HepG2 (cell line): ENCODE measurements around the gene TRIO. TPM values are rescaled to one million over a fixed set of nuclear protein-coding genes. Genes with fewer than 3 reads are reported as not detected.

Experiments
- ATAC-seq: fragments of 200-7000 bp; cut with Tn5 transposase; 3 replicates; pipeline ENCODE4 v1.9.1; 2020; ENCODE audit warnings: mild to moderate bottlenecking, moderate library complexity
- BruUV-seq: library from RNA; stranded (reverse); fragments of 400-500 nt; replicated peaks from 2 replicates; lab custom pipeline; 2021; lab: Mats Ljungman, UMichigan
- CTCF ChIA-PET: fragments of 300-600 bp; formaldehyde crosslinking; extraction: SDS; loops from one replicate; lab custom pipeline; 2021; ENCODE audit warnings: low total read pairs, inconsistent platforms, low intra/inter-chr PET ratio; lab: Yijun Ruan, JAX
- POLR2A ChIA-PET: fragments of 350-600 bp; sonication (Branson Sonifier 250); formaldehyde crosslinking; loops from one replicate; lab custom pipeline; 2020; ENCODE audit warnings: antibody characterized with exemption, inconsistent platforms; lab: Yijun Ruan, JAX
- DNase-seq: peaks from one replicate; pipeline ENCODE4 v3.0.0-alpha.2; 2015; ENCODE audit warnings: low spot score
- FAIRE-seq: peaks from 3 replicates; lab custom pipeline; 2011; peaks lifted over from hg19 to GRCh38; lab: Jason Lieb, UNC
- H2AFZ ChIP-seq: one replicate; pipeline ENCODE4 v1.6.1; 2011; ENCODE audit warnings: low read length, inconsistent platforms
- H3K27ac ChIP-seq: fragments of 300-600 bp; 3 replicates; pipeline ENCODE4 v1.8.0; 2011; ENCODE audit warnings: mixed run types, mild to moderate bottlenecking, mixed read lengths, low read length, inconsistent platforms; ENCODE audit not compliant: insufficient read depth; ENCODE audit errors: extremely low read length
- H3K27me3 ChIP-seq, 2 experiments: fragments of 200-600 bp in 1 of 2; 2 replicates in 1 of 2; 3 replicates in 1 of 2; pipeline versions ENCODE4 v1.6.0 to v1.8.0; 2011; ENCODE audit warnings: low read length in 2 of 2, mild to moderate bottlenecking in 2 of 2, moderate library complexity in 2 of 2, inconsistent platforms in 1 of 2; ENCODE audit not compliant: insufficient read depth in 2 of 2, control insufficient read depth in 1 of 2
- H3K36me3 ChIP-seq, 2 experiments: fragments of 200-600 bp in 1 of 2; replicated peaks in 1 of 2; 2 replicates in 1 of 2; 3 replicates in 1 of 2; pipeline versions ENCODE4 v1.5.1 to v1.8.0; 2011; ENCODE audit warnings: low read length in 2 of 2, inconsistent platforms in 1 of 2; ENCODE audit not compliant: insufficient read depth in 2 of 2, control insufficient read depth in 1 of 2
- H3K4me1 ChIP-seq: 2 replicates; pipeline ENCODE4 v1.5.1; 2012; ENCODE audit warnings: low read length, inconsistent platforms; ENCODE audit not compliant: insufficient read depth
- H3K4me2 ChIP-seq: 2 replicates; pipeline ENCODE4 v1.6.0; 2011; ENCODE audit warnings: low read depth, low read length, inconsistent platforms
- H3K4me3 ChIP-seq, 3 experiments: fragments of 200-600 bp in 1 of 3; sonication (generic), shearing (Covaris generic) in 1 of 3; replicated peaks in 1 of 3; 2 replicates each; pipeline ENCODE4 v1.5.1; 2011 to 2016; ENCODE audit warnings: low read length in 3 of 3, inconsistent platforms in 2 of 3, low read depth in 2 of 3, mild to moderate bottlenecking in 2 of 3, control low read depth in 1 of 3, mixed read lengths in 1 of 3; ENCODE audit not compliant: insufficient read depth in 1 of 3
- H3K79me2 ChIP-seq: one replicate; pipeline ENCODE4 v1.6.1; 2011; ENCODE audit warnings: low read length, inconsistent platforms; ENCODE audit not compliant: insufficient read depth
- H3K9ac ChIP-seq: 2 replicates; pipeline ENCODE4 v1.6.0; 2011; ENCODE audit warnings: mild to moderate bottlenecking, low read depth, low read length, inconsistent platforms; ENCODE audit not compliant: insufficient read depth
- H3K9me3 ChIP-seq: 2 replicates; pipeline ENCODE4 v1.5.1; 2012; ENCODE audit warnings: mild to moderate bottlenecking, low read length
- H4K20me1 ChIP-seq: 2 replicates; pipeline ENCODE4 v1.6.0; 2011; ENCODE audit warnings: inconsistent platforms, mild to moderate bottlenecking, low read length, moderate library complexity; ENCODE audit not compliant: insufficient read depth
- ELF4 ChIP-seq: sonication (generic); formaldehyde crosslinking; IDR thresholded peaks from 2 replicates; pipeline ENCODE4 v1.5.0; 2020; ENCODE audit warnings: missing genetic modification reagents, mild to moderate bottlenecking, moderate library complexity, borderline replicate concordance
- MXD4 ChIP-seq: IDR thresholded peaks from 2 replicates; pipeline ENCODE4 v1.6.1; 2016; ENCODE audit warnings: mild to moderate bottlenecking, missing biosample characterization, missing genetic modification reagents
- ZNF44 ChIP-seq: sonication (generic); formaldehyde crosslinking; IDR thresholded peaks from 2 replicates; pipeline ENCODE4 v1.5.1; 2020; ENCODE audit warnings: mild to moderate bottlenecking, missing genetic modification reagents
- ZNF749 ChIP-seq: sonication (generic); formaldehyde crosslinking; IDR thresholded peaks from 2 replicates; pipeline ENCODE4 v1.8.0; 2022; ENCODE audit warnings: mild to moderate bottlenecking, missing genetic modification reagents, moderate library complexity, borderline replicate concordance
- ZSCAN9 ChIP-seq: IDR thresholded peaks from 2 replicates; pipeline ENCODE4 v1.6.1; 2016; ENCODE audit warnings: borderline replicate concordance
- WGBS: methylation state at CpG from one replicate; pipeline ENCODE4 v1.1.6; 2017; ENCODE audit warnings: low lambda C conversion rate; 5-methylcytosine and 5-hydroxymethylcytosine counted together
- in situ Hi-C: cut with HindIII; loops from 2 replicates; pipeline ENCODE4 v1.10.0; 2017; ENCODE audit warnings: low pct_unique_long_range_greater_than_20kb; ENCODE audit not compliant: extremely low pct_ligation_motif_present
- intact Hi-C: fragments of 100-400 bp; cut with micrococcal nuclease; formaldehyde crosslinking; loops from one replicate; pipeline ENCODE4 v1.10.0; 2022; ENCODE audit not compliant: unreplicated experiment
- polyA plus RNA-seq, 8 experiments: library from polyadenylated mRNA; depleted of rRNA in 3 of 8; stranded (reverse) in 7 of 8; unstranded in 1 of 8; fragments of >200 nt; fragmentation: Illumina TruSeq in 4 of 8; extraction: Trizol in 4 of 8; gene quantifications; 2 replicates each; pipeline versions ENCODE4 v1.2.1 to v1.2.3, GENCODE V29; 2011 to 2016; ENCODE audit warnings: low read depth in 4 of 8, missing spikeins in 1 of 8, mixed read lengths in 1 of 8; ENCODE audit not compliant: insufficient read depth in 1 of 8
- total RNA-seq, 5 experiments: library from RNA; depleted of rRNA; stranded (reverse); fragments of >200 nt; fragmentation: Illumina TruSeq; extraction: Trizol; gene quantifications; 2 replicates each; pipeline ENCODE4 v1.2.3, GENCODE V29; 2016; ENCODE audit warnings: low read depth in 1 of 5
- TF ChIP-seq, protein P1 (sequence below): IDR thresholded peaks from 2 replicates; pipeline ENCODE4 v1.6.1; 2016; ENCODE audit warnings: low read depth
- TF ChIP-seq, protein P2 (sequence below): sonication (generic); formaldehyde crosslinking; IDR thresholded peaks from 2 replicates; pipeline ENCODE4 v1.8.0; 2022; ENCODE audit warnings: missing genetic modification reagents, low read depth, mild to moderate bottlenecking, borderline replicate concordance

TRIO gene
- total and polyA plus RNA-seq, 2 of the 13 experiments (the other 11 are each of a cell fraction or from before 2014, with no cell fraction given), result 45.2 to 45.9 TPM

GRCh38 chr5:14270209-14270702 lies 127.1 kb downstream of the TRIO start (continued):
- TF ChIP-seq, protein P1, sequence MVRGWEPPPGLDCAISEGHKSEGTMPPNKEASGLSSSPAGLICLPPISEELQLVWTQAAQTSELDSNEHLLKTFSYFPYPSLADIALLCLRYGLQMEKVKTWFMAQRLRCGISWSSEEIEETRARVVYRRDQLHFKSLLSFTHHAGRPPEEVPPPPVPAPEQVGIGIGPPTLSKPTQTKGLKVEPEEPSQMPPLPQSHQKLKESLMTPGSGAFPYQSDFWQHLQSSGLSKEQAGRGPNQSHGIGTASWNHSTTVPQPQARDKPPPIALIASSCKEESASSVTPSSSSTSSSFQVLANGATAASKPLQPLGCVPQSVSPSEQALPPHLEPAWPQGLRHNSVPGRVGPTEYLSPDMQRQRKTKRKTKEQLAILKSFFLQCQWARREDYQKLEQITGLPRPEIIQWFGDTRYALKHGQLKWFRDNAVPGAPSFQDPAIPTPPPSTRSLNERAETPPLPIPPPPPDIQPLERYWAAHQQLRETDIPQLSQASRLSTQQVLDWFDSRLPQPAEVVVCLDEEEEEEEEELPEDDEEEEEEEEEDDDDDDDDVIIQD (CRISPR knock-in tag), result no peak
- TF ChIP-seq ZNF749 (CRISPR knock-in tag) (no peak), MXD4 (CRISPR knock-in tag) (no peak)

GRCh38 chr5:14272548-14273205 lies 129.5 kb downstream of the TRIO start:
- Histone ChIP-seq H3K9ac (no peak overlapping the region), H3K36me3 (peaks cover 0 to 22% of the 10 kb centered on the region in 2 experiments; a peak in 3 of 5 replicates), H2AFZ (no peak overlapping the region), H3K4me2 (no peak overlapping the region), H3K4me1 (peaks cover 46% of the 10 kb centered on the region), H3K4me3 (no peak overlapping the region), H3K79me2 (peaks cover 47% of the 10 kb centered on the region), H3K27ac (no peak overlapping the region), H3K27me3 (no peaks in the 10 kb centered on the region), H3K9me3 (no peaks in the 10 kb centered on the region), H4K20me1 (peaks cover 24% of the 10 kb centered on the region)
- BruUV-seq, result no TSS peak
- POLR2A ChIA-PET, result no interaction called here
- CTCF ChIA-PET, result no interaction called here
- FAIRE-seq (no peak), ATAC-seq (no peak), DNase-seq (no peak)
- in situ Hi-C loops, result loop anchor here (5.0 kb wide), 2 partner anchors 165 to 285 kb away; no protein-coding TSS in a partner anchor
- intact Hi-C loops, result no loop called here
- 96% methylated on average over 4 of the region's 4 CpGs for WGBS
- TF ChIP-seq ELF4 (CRISPR knock-in tag) (no peak), ZSCAN9 (CRISPR knock-in tag) (no peak), ZNF44 (no peak)
- TF ChIP-seq, protein P2, sequence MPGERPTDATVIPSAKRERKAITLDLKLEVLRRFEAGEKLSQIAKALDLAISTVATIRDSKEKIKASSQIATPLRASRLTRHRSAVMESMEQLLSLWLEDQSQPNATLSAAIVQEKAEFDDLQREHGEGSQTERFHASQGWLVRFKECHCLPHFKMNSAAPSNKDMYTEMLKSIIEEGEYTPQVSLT (CRISPR knock-in tag), result no peak
